ENCODE data around the gene ANKRD34B. TPM values are rescaled to one million over a fixed set of nuclear protein-coding genes. Genes with fewer than 3 reads are reported as not detected.

ANKRD34B gene
- total RNA-seq, 1 experiment from 2014 or later = 0.10 TPM

DNA sequence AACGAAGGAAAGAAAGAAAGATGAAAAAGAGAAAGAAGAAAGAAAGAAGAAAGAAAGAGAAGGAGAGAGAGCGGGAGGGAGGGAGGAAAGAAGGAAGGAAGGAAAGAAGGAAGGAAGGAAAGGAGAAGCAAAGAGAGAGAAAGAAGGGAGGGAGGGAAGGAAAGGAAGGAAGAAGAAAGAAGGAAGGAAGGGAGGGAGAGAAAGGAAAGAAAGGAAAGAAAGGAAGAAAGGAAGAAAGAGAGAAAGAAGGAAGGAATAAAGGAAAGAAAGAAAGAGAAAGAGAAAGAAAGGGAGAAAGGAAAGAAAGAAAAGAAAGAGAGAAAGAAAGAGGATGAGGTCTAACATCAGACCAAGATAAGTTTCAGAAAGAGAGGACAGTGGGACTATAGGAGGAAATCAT lies 9.0 kb upstream of the ANKRD34B start:
- ATAC-seq (no peak), DNase-seq (ENCODE audit: low read depth, low spot score) (no peak)
- Histone ChIP-seq H3K27ac (ENCODE audit: low read length) (no peak overlapping the region), H3K27me3 (ENCODE audit: control insufficient read depth, insufficient read depth, low read length) (peaks cover 22% of the 10 kb centered on the region), H3K9me3 (ENCODE audit: control insufficient read depth, insufficient read depth, low read depth, low read length) (no peaks in the 10 kb centered on the region), H3K4me1 (ENCODE audit: control insufficient read depth, insufficient read depth, low read length) (no peaks in the 10 kb centered on the region), H3K4me3 (ENCODE audit: low read depth in 2 of 2, low read length in 2 of 2) (no peak overlapping the region), H3K36me3 (ENCODE audit: control insufficient read depth, insufficient read depth, low read length) (no peaks in the 10 kb centered on the region)
- CTCF ChIA-PET = no interaction called here
- no TSS peak for BruUV-seq (replicated peaks)
- intact Hi-C loops (cut with micrococcal nuclease; ENCODE audit: unreplicated experiment) (no loop called here), in situ Hi-C loops (cut with HindIII; ENCODE audit: low pct_unique_long_range_greater_than_20kb, low sequenced_read_pairs) (no loop called here)
- POLR2A ChIA-PET = no interaction called here
- TF ChIP-seq SIN3A (IDR thresholded peaks at IDR 0.05; ENCODE audit: borderline replicate concordance, insufficient read depth, low read depth, low read length) (no peak), TCF7L2 (IDR thresholded peaks at IDR 0.05; ENCODE audit: low read depth, low read length) (no peak), POLR2AphosphoS5 (IDR thresholded peaks at IDR 0.05; ENCODE audit: low read depth, low read length) (no peak)
- TF ChIP-seq, protein P1, sequence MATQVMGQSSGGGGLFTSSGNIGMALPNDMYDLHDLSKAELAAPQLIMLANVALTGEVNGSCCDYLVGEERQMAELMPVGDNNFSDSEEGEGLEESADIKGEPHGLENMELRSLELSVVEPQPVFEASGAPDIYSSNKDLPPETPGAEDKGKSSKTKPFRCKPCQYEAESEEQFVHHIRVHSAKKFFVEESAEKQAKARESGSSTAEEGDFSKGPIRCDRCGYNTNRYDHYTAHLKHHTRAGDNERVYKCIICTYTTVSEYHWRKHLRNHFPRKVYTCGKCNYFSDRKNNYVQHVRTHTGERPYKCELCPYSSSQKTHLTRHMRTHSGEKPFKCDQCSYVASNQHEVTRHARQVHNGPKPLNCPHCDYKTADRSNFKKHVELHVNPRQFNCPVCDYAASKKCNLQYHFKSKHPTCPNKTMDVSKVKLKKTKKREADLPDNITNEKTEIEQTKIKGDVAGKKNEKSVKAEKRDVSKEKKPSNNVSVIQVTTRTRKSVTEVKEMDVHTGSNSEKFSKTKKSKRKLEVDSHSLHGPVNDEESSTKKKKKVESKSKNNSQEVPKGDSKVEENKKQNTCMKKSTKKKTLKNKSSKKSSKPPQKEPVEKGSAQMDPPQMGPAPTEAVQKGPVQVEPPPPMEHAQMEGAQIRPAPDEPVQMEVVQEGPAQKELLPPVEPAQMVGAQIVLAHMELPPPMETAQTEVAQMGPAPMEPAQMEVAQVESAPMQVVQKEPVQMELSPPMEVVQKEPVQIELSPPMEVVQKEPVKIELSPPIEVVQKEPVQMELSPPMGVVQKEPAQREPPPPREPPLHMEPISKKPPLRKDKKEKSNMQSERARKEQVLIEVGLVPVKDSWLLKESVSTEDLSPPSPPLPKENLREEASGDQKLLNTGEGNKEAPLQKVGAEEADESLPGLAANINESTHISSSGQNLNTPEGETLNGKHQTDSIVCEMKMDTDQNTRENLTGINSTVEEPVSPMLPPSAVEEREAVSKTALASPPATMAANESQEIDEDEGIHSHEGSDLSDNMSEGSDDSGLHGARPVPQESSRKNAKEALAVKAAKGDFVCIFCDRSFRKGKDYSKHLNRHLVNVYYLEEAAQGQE (IDR thresholded peaks at IDR 0.05; ENCODE audit: insufficient read depth in 1 of 2, low read depth in 2 of 2, low read length in 1 of 2) = no peak
- TF ChIP-seq, protein P2, sequence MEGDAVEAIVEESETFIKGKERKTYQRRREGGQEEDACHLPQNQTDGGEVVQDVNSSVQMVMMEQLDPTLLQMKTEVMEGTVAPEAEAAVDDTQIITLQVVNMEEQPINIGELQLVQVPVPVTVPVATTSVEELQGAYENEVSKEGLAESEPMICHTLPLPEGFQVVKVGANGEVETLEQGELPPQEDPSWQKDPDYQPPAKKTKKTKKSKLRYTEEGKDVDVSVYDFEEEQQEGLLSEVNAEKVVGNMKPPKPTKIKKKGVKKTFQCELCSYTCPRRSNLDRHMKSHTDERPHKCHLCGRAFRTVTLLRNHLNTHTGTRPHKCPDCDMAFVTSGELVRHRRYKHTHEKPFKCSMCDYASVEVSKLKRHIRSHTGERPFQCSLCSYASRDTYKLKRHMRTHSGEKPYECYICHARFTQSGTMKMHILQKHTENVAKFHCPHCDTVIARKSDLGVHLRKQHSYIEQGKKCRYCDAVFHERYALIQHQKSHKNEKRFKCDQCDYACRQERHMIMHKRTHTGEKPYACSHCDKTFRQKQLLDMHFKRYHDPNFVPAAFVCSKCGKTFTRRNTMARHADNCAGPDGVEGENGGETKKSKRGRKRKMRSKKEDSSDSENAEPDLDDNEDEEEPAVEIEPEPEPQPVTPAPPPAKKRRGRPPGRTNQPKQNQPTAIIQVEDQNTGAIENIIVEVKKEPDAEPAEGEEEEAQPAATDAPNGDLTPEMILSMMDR (IDR thresholded peaks at IDR 0.05) = no peak

DNA sequence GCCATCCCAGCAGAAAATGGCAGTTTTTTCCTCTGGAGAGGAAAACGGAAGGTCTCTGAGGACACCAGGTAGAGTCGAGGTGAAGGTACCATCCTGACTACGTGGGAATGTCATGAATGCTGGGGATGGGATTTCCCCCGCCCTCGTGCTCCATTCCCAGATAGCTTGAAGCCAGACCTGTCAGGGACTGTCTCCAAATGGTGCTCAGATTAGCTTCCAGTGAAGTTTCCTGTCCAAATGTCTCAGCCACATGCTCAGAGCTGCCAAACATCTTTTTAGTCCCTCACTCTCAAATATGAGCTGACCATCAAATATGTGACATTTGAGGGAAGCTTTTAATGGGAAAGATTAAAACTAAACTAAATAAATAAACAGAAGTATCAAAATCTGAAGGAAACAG lies 7.6 kb upstream of the ANKRD34B start:
- CTCF ChIA-PET = no interaction called here
- no TSS peak for BruUV-seq (replicated peaks)
- Histone ChIP-seq H3K36me3 (ENCODE audit: control insufficient read depth, insufficient read depth, low read length) (no peaks in the 10 kb centered on the region), H3K4me3 (ENCODE audit: low read depth in 2 of 2, low read length in 2 of 2) (no peak overlapping the region), H3K27me3 (ENCODE audit: control insufficient read depth, insufficient read depth, low read length) (peaks cover 26% of the 10 kb centered on the region), H3K9me3 (ENCODE audit: control insufficient read depth, insufficient read depth, low read depth, low read length) (no peaks in the 10 kb centered on the region), H3K27ac (ENCODE audit: low read length) (no peak overlapping the region), H3K4me1 (ENCODE audit: control insufficient read depth, insufficient read depth, low read length) (no peaks in the 10 kb centered on the region)
- DNase-seq (ENCODE audit: low read depth, low spot score) = no peak
- POLR2A ChIA-PET = no interaction called here
- TF ChIP-seq SIN3A (IDR thresholded peaks at IDR 0.05; ENCODE audit: borderline replicate concordance, insufficient read depth, low read depth, low read length) = no peak
- TF ChIP-seq, protein P2 (IDR thresholded peaks at IDR 0.05) = no peak
- TF ChIP-seq POLR2AphosphoS5 (IDR thresholded peaks at IDR 0.05; ENCODE audit: low read depth, low read length) = no peak
- no peak for TF ChIP-seq TCF7L2 (IDR thresholded peaks at IDR 0.05; ENCODE audit: low read depth, low read length)
- TF ChIP-seq, protein P1 (IDR thresholded peaks at IDR 0.05; ENCODE audit: insufficient read depth in 1 of 2, low read depth in 2 of 2, low read length in 1 of 2) = no peak
- in situ Hi-C loops (cut with HindIII; ENCODE audit: low pct_unique_long_range_greater_than_20kb, low sequenced_read_pairs) (no loop called here), intact Hi-C loops (cut with micrococcal nuclease; ENCODE audit: unreplicated experiment) (no loop called here)
- no peak for ATAC-seq

Measured in Panc1 (cell line).